D721Med (cell line): ENCODE results near the gene PFKM.

ENCODE experiments used
- DNase-seq: peaks from one replicate; pipeline ENCODE4 v3.0.0; 2011; ENCODE audit warnings: low spot score; ENCODE audit not compliant: insufficient read length
- FAIRE-seq: peaks from 2 replicates; lab custom pipeline; 2011; peaks lifted over from hg19 to GRCh38; lab: Jason Lieb, UNC
- CTCF ChIP-seq: IDR thresholded peaks from 2 replicates; pipeline ENCODE4 v1.5.1; 2012; ENCODE audit warnings: mild to moderate bottlenecking, control low read depth; ENCODE audit not compliant: insufficient read depth; ENCODE audit errors: missing control alignments

The PFKM gene

DNA sequence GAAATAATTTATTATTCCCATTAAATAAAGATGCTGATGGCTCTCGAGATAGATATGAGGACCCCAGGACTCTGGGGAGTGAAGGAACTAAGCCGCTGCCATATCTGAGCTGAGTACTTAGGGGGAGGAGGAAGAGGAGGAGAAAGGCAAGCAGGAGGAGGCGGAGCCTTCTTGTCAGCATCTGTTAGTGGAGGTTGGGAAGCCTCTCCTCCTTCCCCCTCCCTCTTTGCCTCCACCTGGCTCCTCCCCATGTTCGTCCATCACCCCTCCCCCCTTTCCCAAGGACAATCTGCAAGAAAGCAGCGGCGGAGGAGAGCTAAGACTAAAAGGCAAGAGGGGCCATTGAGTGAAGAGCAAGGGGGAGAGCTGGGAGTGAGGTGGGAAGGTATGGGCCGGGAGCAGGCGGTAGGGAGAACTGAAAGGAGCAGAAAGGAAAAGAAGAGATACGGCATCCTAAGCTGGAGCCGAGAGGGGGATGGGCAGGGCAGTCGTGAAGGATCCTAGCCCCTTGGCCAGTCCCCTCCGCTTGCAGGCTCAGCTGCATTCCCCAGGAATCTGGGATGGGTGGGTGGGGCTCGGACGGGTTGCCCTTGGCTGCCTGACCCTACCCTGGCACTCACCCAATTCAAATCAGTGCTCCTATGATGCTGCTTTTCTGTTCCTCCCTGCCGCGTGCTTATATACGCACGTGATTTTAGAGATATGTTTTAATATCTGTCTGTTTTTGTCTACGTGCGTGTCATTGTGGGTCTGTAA is at the start of gene PFKM:
Gene PFKM, plus strand, starts transcription at position 287 of the 756 bp plus-strand sequence. CDS start 3,411 bp downstream, outside the sequence.
- DNase-seq: peak; percentile 71
- no peak for TF ChIP-seq CTCF
- peak; percentile 41 for FAIRE-seq

DNA sequence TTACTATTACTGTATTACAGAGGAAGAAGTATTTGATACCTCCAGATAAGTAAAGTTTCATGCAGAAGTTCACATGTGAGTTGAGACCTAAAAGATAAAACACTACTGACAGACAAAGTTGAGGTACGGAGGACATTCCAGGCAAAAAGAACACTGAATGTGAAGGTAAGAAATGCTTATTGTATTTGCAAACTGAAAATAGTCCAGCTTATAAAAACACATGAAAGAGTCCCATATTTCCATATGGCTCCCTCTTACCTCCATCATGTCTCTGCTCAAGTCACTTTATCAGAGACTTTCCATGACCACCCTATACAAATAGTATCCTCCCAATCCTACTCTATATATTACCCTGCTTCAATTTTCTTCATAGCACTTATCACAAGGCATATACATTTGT is 49.1 kb upstream of the PFKM start:
- no peak for DNase-seq
- no peak for TF ChIP-seq CTCF
- FAIRE-seq: no peak

DNA sequence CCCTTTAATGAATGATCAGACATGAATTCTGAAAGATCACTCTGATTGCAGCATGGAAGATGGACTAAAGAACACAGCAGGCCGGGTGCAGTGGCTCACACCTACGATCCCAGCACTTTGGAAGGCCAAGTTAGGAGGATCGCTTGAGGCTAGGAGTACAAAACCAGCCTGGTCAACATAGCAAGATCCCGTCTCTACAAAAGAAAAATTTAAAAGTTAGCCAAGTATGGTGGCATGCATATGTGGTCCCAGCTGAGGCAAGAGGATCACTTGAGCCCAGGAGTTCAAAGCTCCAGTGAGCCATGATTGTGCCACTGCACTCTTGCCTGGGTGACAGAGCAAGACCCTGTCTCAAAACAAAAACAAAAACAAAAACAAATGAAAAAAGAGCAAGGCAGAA is 48.4 kb upstream of the PFKM start:
- FAIRE-seq (no peak), DNase-seq (no peak)
- no peak for TF ChIP-seq CTCF

DNA sequence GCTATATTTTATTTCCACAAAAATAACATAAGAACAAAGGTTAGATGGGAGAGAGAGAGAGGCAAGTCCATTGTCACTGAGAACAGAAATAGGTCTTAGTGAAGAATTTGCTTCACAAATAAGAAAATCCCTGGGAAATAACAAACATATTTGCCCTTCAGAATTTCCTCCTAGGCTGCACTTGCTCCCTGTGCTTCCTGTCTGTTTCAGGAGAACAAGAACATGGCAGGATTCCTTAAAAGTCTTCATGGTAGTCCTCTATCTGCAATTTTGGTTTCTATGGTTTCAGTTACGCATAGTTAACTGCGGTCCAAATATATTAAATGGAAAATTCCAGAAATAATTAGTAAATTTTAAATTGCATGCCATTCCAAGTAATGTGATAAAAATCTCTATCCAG is 47.4 kb upstream of the PFKM start:
- no peak for FAIRE-seq
- DNase-seq: no peak
- no peak for TF ChIP-seq CTCF

GRCh38 chr12:48072266-48072665 is 46.9 kb upstream of the PFKM start:
- DNase-seq: no peak
- no peak for FAIRE-seq
- TF ChIP-seq CTCF: no peak

GRCh38 chr12:48074266-48074665 is 44.9 kb upstream of the PFKM start:
- FAIRE-seq: no peak

More at GRCh38 chr12:48074266-48074665, 44.9 kb upstream of the PFKM start:
- TF ChIP-seq CTCF: no peak
- DNase-seq: no peak
